ENCODE data around the gene CD160. TPM values are rescaled to one million over a fixed set of nuclear protein-coding genes. Genes with fewer than 3 reads are reported as not detected.
"Not testable (repeated sequence)": the region's sequence is repeated elsewhere in the genome, so short reads cannot be mapped to it uniquely, and the experiment has no call there.

CD160 gene
- polyA plus RNA-seq, 3 donors: 0.01 to 1.4 (median 0.16) TPM

DNA sequence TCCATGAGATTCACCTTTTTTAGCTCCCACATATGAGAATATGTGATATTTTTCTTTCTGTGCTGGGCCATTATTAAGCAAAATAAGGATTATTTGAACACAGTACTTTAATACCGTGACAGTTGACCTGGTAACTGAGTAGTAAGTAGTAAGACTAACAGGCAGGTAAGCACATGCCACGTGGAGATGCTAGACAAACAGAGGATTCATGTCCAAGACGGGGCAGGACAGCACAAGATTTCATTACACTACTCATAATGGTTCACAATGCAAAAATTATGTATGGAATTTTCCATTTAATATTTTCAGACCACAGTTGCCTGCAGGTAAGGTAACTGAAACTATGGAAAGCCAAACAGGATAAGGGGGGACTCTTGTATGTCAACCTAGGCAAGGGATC is 34.4 kb upstream of the CD160 start:
- DNase-seq; H3K9me3 Mint-ChIP-seq; H3K36me3 ChIP-seq (replicated peaks in 1 of 2; ENCODE audit: control insufficient read depth in 1 of 2, insufficient read depth in 2 of 2, low read length in 2 of 2): not testable (repeated sequence)

GRCh38 chr1:145686078-145686477 is 33.2 kb upstream of the CD160 start:
- H3K9me3 Mint-ChIP-seq; H4K20me1 ChIP-seq (ENCODE audit: insufficient read depth, low read length); H3K79me2 ChIP-seq (ENCODE audit: insufficient read depth, low read length); H3K9ac ChIP-seq (ENCODE audit: insufficient read depth, low read length, poor library complexity, severe bottlenecking); H3K4me3 Mint-ChIP-seq; H3K27me3 ChIP-seq (ENCODE audit: control insufficient read depth in 2 of 2, insufficient read depth in 2 of 2, low read length in 2 of 2); DNase-seq; H3K4me3 ChIP-seq (replicated peaks in 1 of 3; ENCODE audit: low read depth in 2 of 3, low read length in 3 of 3); H3K36me3 ChIP-seq (replicated peaks in 1 of 2; ENCODE audit: control insufficient read depth in 1 of 2, insufficient read depth in 2 of 2, low read length in 2 of 2); H2AFZ ChIP-seq (ENCODE audit: insufficient read depth, low read depth, low read length, poor library complexity, severe bottlenecking); H3K27ac Mint-ChIP-seq; H3K9me3 ChIP-seq (replicated peaks in 1 of 2; ENCODE audit: control insufficient read depth in 1 of 2, insufficient read depth in 1 of 2, low read length in 2 of 2); H3K36me3 Mint-ChIP-seq; H3K27ac ChIP-seq (ENCODE audit: low read depth in 1 of 2, low read length in 2 of 2); H3K4me2 ChIP-seq (replicated peaks; ENCODE audit: extremely low read depth, low read length, poor library complexity, severe bottlenecking); H3K27me3 Mint-ChIP-seq (ENCODE audit: low read depth in 3 of 3); H3K4me1 ChIP-seq (ENCODE audit: control insufficient read depth in 1 of 2, insufficient read depth in 2 of 2, low read length in 2 of 2); intact Hi-C loops (cut with micrococcal nuclease): not testable (repeated sequence)
- WGBS (ENCODE audit: insufficient coverage): no CpG with 5 or more reads among the region's 1 CpG
- peaks cover 11% of the 10 kb centered on the region for H3K4me1 Mint-ChIP-seq

More for the DNA sequence above, 34.4 kb upstream of the CD160 start:
- H3K27ac Mint-ChIP-seq; H3K4me3 ChIP-seq (replicated peaks in 1 of 3; ENCODE audit: low read depth in 2 of 3, low read length in 3 of 3); H2AFZ ChIP-seq (ENCODE audit: insufficient read depth, low read depth, low read length, poor library complexity, severe bottlenecking); H3K9me3 ChIP-seq (replicated peaks in 1 of 2; ENCODE audit: control insufficient read depth in 1 of 2, insufficient read depth in 1 of 2, low read length in 2 of 2); H3K36me3 Mint-ChIP-seq; intact Hi-C loops (cut with micrococcal nuclease); H3K27me3 ChIP-seq (ENCODE audit: control insufficient read depth in 2 of 2, insufficient read depth in 2 of 2, low read length in 2 of 2); H3K27ac ChIP-seq (ENCODE audit: low read depth in 1 of 2, low read length in 2 of 2); H3K27me3 Mint-ChIP-seq (ENCODE audit: low read depth in 3 of 3); H4K20me1 ChIP-seq (ENCODE audit: insufficient read depth, low read length); H3K4me2 ChIP-seq (replicated peaks; ENCODE audit: extremely low read depth, low read length, poor library complexity, severe bottlenecking); H3K4me1 Mint-ChIP-seq; H3K9ac ChIP-seq (ENCODE audit: insufficient read depth, low read length, poor library complexity, severe bottlenecking); H3K79me2 ChIP-seq (ENCODE audit: insufficient read depth, low read length); H3K4me3 Mint-ChIP-seq; H3K4me1 ChIP-seq (ENCODE audit: control insufficient read depth in 1 of 2, insufficient read depth in 2 of 2, low read length in 2 of 2): not testable (repeated sequence)
- no CpG with 5 or more reads among the region's 3 CpGs for WGBS (ENCODE audit: insufficient coverage)

DNA sequence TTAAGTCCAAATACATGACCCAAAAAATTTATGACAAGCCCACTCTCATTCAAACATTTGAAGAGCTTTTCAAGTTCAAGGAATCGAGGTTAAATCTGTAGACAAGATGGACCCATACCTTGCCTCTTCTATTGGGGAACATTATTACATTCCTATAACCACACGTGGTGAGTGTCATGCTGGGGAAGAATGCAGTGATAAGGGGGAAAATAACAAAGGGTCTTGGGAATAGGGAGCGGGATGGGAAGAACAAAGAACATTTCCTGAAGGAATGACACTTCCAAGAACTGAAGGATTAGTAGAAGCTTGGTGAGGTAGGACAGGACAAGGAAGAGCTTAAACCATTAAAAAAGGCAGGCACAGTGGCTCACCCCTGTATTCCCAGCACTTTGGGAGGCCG is 31.0 kb upstream of the CD160 start:
- Histone ChIP-seq H3K9me3 (replicated peaks in 1 of 2; ENCODE audit: control insufficient read depth in 1 of 2, insufficient read depth in 1 of 2, low read length in 2 of 2) (no peaks in the 10 kb centered on the region), H3K27ac (ENCODE audit: low read depth in 1 of 2, low read length in 2 of 2) (no peak overlapping the region), H3K4me1 (ENCODE audit: control insufficient read depth in 1 of 2, insufficient read depth in 2 of 2, low read length in 2 of 2) (no peaks in the 10 kb centered on the region), H3K79me2 (ENCODE audit: insufficient read depth, low read length) (no peaks in the 10 kb centered on the region), H3K27me3 (ENCODE audit: control insufficient read depth in 2 of 2, insufficient read depth in 2 of 2, low read length in 2 of 2) (no peaks in the 10 kb centered on the region), H3K4me3 (replicated peaks in 1 of 3; ENCODE audit: low read depth in 2 of 3, low read length in 3 of 3) (no peak overlapping the region), H3K36me3 (replicated peaks in 1 of 2; ENCODE audit: control insufficient read depth in 1 of 2, insufficient read depth in 2 of 2, low read length in 2 of 2) (no peaks in the 10 kb centered on the region), H3K4me2 (replicated peaks; ENCODE audit: extremely low read depth, low read length, poor library complexity, severe bottlenecking) (no peak overlapping the region), H3K9ac (ENCODE audit: insufficient read depth, low read length, poor library complexity, severe bottlenecking) (no peak overlapping the region), H4K20me1 (ENCODE audit: insufficient read depth, low read length) (no peaks in the 10 kb centered on the region), H2AFZ (ENCODE audit: insufficient read depth, low read depth, low read length, poor library complexity, severe bottlenecking) (no peak overlapping the region)
- no peak for DNase-seq
- no peak for TF ChIP-seq CTCF (IDR thresholded peaks at IDR 0.05)
- Mint-ChIP-seq H3K9me3 (peaks cover 0 to 2% (median 0%) of the 10 kb centered on the region in 7 donors), H3K4me1 (peaks cover 20% of the 10 kb centered on the region), H3K27ac (peak overlapping the region in 1 of 7 donors; percentile 43), H3K27me3 (ENCODE audit: low read depth in 3 of 3) (peaks cover 0 to 3% (median 1%) of the 10 kb centered on the region in 3 donors), H3K36me3 (peaks cover 0 to 5% of the 10 kb centered on the region in 2 donors), H3K4me3 (no peak overlapping the region)
- 100% methylated on average over 2 of the region's 4 CpGs for WGBS (ENCODE audit: insufficient coverage)
- intact Hi-C loops (cut with micrococcal nuclease): no loop called here
